GM20000 (cell line): ENCODE results near the gene ANKRD27.

Source experiments
- DNase-seq: peaks from one replicate; pipeline ENCODE4 v3.0.0; 2012; ENCODE audit warnings: low spot score
- CTCF ChIP-seq: IDR thresholded peaks from 2 replicates; pipeline ENCODE4 v1.5.1; 2012; ENCODE audit warnings: mild to moderate bottlenecking, control low read depth; ENCODE audit errors: extremely low read depth, missing control alignments

Gene ANKRD27

GRCh38 chr19:32607479-32607878 lies 67.5 kb downstream of the ANKRD27 start:
- no peak for DNase-seq
- TF ChIP-seq CTCF = no peak

GRCh38 chr19:32606289-32606688 lies 68.7 kb downstream of the ANKRD27 start:
- TF ChIP-seq CTCF = no peak
- no peak for DNase-seq

GRCh38 chr19:32605544-32605943 lies 69.4 kb downstream of the ANKRD27 start:
- DNase-seq = no peak
- no peak for TF ChIP-seq CTCF

GRCh38 chr19:32603961-32604360 lies 71.0 kb downstream of the ANKRD27 start:
- TF ChIP-seq CTCF = no peak
- no peak for DNase-seq

GRCh38 chr19:32599736-32600157 lies 75.2 kb downstream of the ANKRD27 start:
- DNase-seq = peak; percentile 73
- TF ChIP-seq CTCF = peak; percentile 70

GRCh38 chr19:32599258-32599657 lies 75.7 kb downstream of the ANKRD27 start:
- no peak for TF ChIP-seq CTCF
- DNase-seq = no peak

GRCh38 chr19:32598022-32598421 lies 77.0 kb downstream of the ANKRD27 start:
- DNase-seq = no peak
- TF ChIP-seq CTCF = no peak
